Tongue (tissue), 2 donors: ENCODE measurements around the gene VSTM2B. TPM values are rescaled to one million over a fixed set of nuclear protein-coding genes. Genes with fewer than 3 reads are reported as not detected.

ENCODE experiments used
- DNase-seq: peaks from one replicate; pipeline ENCODE4 v3.0.0-alpha.2; 2015
- total RNA-seq: library from RNA; depleted of rRNA; stranded (reverse); fragments of >200 nt; gene quantifications from one replicate; pipeline ENCODE4 v1.2.3, GENCODE V29; 2014

VSTM2B gene
- total RNA-seq, 1 donor from 2014 or later = not detected

DNA sequence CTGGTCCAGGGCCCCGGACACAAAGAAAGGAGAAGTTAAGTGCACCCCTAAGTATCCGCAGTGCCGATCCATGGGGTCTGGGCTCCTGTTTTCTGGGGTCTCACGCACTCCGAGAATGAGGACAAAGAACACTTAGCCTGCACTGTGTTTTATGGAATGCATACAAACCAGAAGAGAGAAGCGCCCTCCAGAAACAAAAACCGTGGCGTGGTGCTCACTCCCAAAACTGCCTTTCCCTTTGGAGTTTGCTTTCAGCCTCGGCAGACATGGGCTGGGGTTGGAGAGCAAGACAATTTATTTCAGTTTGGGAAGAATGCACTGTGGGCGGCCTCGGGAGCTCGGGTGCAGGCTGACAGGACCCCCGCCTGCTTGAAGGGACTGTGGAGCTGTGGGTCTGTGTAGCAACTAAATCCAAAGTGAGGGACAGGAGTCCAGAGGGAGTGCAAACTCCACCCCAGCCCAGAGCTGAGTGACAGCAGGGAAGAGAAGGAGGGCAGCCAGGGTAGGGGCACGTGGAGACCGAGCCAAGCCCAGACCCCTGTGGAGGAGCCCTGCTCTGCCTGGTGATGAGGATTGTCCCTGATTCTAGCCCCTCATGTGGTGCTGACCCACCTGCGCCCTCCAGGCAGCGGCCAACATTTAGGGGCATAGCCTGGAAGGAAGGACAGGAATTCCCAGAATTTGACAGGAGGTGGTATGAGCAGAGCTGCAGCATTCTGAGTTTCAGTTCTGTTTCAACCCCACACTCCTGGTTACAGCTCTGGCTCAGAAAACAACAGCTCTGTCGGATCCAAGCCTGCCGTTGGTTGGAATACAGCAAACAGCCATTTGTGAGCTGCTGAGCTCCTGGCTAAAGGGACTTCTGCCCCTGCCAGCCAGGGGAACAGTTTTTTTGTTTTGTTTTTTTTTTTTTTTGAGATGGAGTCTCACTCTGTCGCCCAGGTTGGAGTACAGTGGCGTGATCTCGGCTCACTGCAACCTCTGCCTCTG is 42.5 kb downstream of the VSTM2B start:
- no peak for DNase-seq

DNA sequence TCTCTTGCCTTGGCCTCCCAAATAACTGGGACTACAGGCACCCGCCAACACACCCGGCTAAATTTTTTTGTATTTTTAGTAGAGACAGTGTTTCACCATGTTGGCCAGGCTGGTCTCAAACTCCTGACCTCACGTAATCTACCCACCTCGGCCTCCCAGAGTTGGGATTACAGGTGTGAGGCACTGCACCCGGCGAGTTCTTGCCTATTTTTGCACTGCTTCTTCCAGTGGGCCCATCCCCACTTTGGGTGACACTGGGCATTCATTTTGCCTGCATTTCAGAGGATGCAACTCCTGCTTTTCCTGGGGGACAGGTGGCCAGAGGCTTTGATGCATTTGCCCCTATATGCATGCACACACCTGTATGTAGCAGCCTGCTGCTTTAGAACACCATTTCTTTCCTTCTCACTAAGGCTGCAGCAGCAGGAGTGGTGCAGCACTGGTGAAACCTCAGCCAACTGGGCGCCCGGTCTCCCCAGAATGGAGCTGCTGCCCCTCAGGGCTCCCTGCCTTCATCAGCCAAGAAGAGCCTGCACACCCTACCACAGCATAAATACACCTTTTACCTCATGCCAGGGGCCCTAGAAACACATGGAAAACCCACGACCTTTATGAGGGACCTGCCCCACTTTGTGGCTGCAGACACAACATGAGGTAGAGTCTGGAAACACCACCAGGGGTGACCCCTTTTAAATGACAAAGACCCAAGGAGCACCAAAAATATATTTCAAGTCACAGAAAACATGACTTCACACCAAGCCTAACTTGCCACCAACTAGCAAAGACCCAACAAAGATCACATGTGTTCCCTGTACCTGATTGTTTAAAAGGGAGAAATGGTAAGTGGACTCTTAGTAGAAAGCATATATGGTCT is 43.5 kb downstream of the VSTM2B start:
- DNase-seq = no peak

- no peak for DNase-seq
These were observed 45.4 kb downstream of the VSTM2B start for GRCh38 chr19:29571181-29571580.

DNA sequence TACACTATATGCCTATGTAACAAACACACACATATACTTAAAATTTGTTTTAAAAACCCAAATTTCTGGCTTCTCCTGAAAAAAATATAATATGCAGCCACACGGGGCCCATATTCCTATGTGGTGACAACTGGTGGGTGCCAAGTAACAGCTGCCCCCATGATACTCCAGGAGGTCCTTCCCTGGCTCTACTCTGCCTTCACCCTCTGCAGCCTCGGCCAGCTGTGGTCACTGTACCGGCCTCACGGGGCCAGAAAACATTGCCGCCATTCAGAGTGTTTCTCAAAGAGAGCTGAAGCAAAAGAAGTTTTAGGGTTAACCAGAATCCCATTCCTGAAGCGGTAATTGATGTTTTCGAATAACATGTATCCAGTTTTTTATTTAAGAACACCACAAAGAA is 47.7 kb downstream of the VSTM2B start:
- no peak for DNase-seq

- no peak for DNase-seq
These were observed 48.7 kb downstream of the VSTM2B start for GRCh38 chr19:29574510-29574909.

GRCh38 chr19:29576046-29576606 is 50.3 kb downstream of the VSTM2B start:
- peak; percentile 52 for DNase-seq

GRCh38 chr19:29576761-29577648 is 51.2 kb downstream of the VSTM2B start:
- no peak for DNase-seq

DNA sequence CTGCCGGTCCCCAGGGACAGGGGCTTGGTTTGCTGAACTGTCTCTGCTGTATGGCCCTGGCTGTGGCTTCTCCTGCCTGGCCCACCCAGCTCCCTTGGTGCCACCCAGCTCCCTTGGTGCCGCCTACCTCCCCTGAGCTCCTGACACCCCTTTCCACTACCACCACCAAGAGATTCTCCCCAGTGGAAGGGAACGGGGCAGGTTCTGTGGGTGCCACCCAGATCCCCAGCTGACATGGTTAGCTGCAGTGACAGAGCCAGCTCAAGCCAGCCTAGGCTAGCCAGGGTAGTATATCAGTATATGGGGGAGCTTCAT is 51.8 kb downstream of the VSTM2B start:
- DNase-seq = no peak

DNA sequence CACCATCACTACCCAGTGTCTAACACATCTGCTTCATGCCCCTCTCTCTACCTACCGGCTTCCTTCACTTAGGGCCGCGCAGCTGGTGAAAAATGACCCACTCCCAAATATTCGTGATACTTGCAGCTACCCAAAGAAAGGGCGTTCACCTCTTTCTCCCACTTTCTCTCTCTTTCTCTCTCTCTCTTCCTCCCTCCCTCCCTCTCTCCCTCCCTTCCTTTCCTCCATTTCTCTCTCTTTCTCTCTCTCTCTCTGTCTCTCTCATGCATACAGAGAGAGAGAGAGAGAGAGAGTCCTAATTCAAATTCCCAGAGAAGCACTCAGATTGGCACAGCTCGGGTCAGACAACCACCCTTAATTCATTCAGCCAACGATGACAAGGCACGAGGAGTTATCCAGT is 52.6 kb downstream of the VSTM2B start:
- DNase-seq = no peak

DNA sequence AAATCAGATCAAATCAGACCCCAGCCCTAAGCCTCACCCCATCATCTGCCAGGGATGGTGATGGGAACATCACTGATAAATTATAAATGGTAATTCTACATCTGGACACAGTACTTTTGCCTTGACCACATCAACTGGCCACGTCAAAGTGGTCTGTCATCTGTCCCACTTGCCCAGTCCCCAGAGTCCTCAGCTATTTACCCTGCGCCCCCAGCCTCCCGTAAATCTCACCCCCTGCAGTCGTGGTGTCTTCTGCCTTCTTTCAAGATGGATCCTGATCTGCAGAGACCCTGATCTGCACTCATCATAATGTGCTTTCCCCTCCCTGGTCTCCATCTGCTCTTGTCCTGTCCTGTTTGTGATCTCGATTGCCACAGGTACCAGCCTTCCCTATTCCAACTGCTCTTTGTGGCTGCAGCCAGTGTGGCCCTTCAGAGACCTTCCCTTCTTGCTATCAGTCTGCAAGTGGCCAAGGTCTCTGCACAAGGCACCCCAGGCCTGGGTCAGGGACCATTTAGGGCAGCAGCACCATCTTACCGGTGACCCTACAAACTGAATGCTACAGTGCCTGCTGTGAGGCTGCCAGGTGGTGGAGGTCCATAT is 53.6 kb downstream of the VSTM2B start:
- no peak for DNase-seq

GRCh38 chr19:29581398-29581797 is 55.6 kb downstream of the VSTM2B start:
- DNase-seq = no peak

DNA sequence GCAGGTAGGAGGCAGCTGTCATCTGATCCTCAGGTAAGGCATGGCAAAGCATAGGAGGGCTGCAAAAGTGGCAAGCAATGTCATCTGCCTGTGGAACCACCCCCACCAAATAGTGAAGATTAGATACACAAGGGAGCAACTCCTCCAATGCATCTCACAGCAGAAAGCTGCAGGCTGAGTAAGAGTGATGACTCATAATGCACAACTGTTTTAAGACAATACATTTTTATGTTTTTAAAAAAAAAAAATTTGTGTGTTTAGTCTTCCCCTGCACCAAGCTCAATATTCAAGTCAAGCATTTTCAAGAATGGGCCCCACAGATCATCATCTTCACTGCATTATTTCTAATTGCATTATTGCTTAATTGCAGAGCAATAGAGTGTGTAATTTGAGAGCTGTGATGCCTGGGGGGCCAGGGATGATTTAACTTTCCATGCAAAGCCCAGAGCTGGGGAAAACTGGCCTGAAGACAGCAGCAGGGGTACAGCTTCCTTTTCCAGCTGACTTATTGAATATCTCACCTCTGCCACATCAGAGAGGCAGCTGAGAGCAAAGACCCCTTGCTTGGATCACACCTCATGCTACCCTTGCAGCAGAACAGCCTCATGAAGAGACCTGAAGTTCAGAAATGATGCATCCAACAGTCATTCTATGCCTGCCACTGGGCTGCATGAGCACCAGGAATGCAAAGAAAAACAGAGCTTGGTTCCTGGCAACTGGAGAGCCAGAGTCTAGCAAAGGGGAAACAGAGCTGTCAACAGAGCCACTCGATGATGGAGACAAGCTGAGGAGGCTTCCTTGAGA is 57.6 kb downstream of the VSTM2B start:
- DNase-seq = no peak

DNA sequence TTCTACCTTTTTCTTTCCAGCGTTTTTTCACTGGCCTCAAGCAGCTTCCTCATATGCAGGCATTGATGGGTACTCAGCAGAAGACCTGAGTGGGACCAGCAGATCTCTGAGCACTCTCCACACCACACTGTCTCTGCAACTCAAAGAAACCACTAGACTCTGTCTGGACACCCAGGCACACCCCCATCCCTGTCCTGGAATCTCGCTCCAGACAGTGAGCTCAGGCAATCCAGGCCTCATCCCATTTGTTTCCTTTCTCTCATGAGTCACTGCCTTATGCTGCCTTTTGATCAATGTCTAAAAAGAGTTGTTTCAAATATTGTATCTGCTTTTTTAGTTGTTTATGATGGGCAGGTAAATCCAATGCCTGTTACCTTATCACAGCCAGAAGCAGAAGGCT is 60.6 kb downstream of the VSTM2B start:
- no peak for DNase-seq

DNA sequence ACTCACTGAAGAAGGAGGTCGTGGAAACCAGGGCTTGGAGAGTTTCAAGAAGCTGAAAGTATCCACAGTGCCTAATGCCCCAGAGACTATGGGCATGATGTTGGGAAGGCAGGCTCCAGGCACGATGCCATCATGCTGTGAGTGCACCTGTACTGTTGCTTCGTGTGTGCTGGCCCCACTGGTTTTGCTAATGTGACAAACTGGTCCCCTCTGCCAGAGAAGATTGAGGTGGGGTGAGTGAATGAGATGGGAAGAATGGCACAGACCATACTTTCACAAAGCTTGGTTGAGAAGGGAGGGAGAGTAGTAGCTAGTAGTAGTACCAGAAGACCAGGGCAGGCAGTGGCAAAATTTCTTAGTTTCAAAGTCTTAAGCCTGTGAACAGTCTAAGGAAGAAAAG is 61.3 kb downstream of the VSTM2B start:
- DNase-seq = no peak

DNA sequence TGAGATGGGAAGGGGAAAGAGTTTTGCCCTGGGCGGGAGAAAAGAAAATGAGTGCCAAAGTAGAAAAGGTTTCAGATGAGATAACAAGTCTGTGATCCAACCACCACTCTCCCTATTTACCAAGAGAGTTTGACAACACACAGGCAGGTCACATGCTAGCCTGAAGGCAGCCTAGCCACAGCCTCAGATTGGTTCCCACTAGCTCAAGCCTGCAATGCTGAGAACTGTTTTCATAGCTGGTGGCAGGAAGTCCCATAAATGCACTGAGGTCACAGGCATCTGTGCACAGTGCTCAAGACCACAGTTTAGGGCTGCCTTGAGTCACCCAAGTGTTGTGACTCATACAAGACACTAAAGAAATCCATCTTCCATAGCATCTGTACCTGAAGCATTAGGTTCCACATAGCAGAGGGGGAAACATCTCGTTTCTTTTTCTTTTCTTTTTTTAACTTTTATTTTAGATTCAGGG is 61.8 kb downstream of the VSTM2B start:
- DNase-seq = no peak

DNA sequence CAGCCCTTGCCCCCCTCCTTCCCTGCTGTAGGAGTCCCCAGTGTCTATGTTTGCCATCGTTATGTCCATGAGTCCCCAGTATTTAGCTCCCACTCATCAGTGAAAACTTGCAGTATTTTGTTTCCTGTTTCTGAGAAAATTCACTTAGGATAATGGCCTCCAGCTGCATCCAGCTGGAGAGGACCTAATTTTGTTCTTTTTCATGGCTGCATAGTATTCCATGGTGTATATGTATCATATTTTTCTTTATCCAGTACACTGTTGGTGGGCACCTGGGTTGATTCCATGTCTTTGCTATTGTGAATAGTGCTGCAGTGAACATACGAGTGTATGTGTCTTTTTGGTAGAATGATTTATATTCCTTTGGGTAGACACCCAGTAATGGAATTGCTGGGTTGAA is 62.3 kb downstream of the VSTM2B start:
- DNase-seq = no peak

DNA sequence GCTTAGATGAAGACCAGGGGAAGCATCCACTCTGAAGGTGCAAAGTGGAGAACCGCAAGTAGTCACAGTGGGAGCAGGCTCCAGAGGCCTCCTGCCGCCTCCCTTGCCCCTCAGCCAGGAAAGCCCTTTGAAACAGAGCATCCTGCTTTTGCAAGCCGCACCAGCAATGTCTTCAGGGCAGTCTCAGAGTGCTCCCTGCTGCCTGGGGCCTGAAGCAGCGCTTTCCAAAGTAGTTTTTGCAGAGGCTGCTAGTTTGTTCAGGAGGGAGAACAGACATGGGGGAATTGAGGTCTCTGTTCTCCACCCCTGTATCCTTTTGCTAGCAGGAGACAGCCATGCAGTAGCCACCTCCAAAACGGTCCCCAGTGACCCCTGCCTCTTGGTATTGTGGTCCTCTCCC is 64.5 kb downstream of the VSTM2B start:
- no peak for DNase-seq

DNA sequence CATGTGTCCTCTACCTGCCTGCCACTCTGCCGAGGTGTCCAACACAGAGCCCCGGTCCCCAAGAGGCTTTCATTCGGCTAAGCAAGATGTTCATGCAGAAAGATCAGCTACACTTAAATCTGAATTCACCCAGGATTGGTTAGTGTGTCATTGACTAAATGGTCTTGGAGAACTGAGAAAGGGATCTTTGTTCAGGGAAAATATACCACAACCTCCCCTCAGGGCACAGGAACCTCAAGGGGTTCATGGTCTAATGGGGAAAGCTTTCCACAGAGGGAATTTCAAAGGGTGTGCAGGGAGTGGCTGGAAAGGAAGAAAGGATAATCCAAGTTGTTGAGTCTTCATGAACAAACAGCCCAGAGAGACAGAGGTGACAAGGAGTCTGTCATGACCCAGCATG is 65.9 kb downstream of the VSTM2B start:
- DNase-seq = no peak

DNA sequence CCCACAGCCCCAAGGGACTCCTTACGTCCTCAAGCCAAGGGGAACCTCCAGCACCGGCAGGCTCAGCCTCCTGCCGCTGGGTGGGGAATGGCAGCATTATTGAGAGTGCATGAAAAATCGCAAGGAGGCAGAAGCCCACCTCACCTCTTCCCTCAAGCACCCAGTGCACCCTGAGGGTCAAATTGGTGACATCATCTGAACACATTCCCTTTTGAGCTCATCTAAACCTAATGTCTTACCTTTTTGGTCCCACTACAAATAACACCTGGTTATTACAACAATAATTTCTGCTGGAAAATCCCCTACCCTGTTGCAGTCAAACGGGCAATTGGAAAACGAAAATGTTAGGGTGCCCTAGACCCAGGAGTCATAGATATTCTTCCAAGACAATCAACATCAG is 68.1 kb downstream of the VSTM2B start:
- no peak for DNase-seq

- DNase-seq = no peak
These were observed 70.4 kb downstream of the VSTM2B start for GRCh38 chr19:29596080-29596727.
